ENCODE measurements around the gene NKX1-1.

DNA sequence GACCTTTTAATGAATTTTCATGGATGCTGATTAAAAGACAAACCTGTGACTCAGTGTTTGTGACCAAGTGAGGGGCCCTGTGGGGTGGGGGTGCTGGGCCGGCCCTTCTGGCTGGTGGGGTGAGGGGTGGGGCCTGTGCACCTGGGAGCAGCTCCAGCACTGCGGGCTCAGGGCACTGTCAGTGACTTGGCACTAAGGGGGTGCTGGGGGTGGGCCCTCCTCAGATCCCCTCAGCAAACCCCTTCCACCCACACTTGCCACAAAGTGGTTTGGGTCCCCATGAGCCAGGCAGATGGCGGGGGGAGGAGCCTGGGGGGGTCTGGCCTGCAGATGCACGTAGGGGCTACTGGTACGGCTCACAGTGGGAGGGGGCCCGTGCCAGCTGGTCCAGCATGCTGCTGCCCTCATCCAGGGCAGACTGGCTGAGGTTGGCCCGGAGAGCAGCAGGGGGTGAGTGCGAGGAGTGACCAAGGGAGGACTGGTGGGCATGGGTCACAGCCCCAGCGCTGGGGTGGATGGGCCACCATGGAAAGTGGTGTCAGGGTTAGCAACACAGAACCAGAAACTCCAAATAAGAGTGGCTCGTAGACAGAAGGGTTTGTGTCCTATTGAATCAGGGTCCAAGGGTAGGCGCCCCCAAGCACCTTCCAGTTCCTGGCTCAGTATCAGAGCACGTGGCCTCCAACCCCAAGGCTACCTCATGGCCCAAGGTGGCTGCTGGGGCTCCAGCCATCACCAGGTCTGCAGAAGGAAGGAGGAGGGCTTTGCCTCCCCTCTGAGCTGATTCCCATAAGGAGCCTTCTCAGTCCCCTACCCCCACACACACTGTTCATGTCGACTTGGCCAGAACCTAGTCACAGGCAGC lies 10.1 kb downstream of the NKX1-1 start:
- TF ChIP-seq, protein P1, sequence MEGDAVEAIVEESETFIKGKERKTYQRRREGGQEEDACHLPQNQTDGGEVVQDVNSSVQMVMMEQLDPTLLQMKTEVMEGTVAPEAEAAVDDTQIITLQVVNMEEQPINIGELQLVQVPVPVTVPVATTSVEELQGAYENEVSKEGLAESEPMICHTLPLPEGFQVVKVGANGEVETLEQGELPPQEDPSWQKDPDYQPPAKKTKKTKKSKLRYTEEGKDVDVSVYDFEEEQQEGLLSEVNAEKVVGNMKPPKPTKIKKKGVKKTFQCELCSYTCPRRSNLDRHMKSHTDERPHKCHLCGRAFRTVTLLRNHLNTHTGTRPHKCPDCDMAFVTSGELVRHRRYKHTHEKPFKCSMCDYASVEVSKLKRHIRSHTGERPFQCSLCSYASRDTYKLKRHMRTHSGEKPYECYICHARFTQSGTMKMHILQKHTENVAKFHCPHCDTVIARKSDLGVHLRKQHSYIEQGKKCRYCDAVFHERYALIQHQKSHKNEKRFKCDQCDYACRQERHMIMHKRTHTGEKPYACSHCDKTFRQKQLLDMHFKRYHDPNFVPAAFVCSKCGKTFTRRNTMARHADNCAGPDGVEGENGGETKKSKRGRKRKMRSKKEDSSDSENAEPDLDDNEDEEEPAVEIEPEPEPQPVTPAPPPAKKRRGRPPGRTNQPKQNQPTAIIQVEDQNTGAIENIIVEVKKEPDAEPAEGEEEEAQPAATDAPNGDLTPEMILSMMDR (IDR thresholded peaks at IDR 0.05; ENCODE audit: borderline replicate concordance, extremely low read depth, low read length, poor library complexity, severe bottlenecking), result no peak
- no peak for TF ChIP-seq EZH2 (IDR thresholded peaks at IDR 0.05; ENCODE audit: borderline replicate concordance, low read depth, low read length, severe bottlenecking)
